Measurements from ENCODE around the gene PTGES2.

PTGES2 gene

GRCh38 chr9:128142061-128142460 lies 14.5 kb upstream of the PTGES2 start:
- H3K9ac ChIP-seq (ENCODE audit: low read length): no peak overlapping the region
- H3K36me3 ChIP-seq (replicated peaks; ENCODE audit: low read depth, low read length): no peaks in the 10 kb centered on the region
- H3K27me3 ChIP-seq (ENCODE audit: low read depth, low read length): no peaks in the 10 kb centered on the region
- H3K79me2 ChIP-seq (ENCODE audit: low read length): no peaks in the 10 kb centered on the region
- H4K20me1 ChIP-seq (ENCODE audit: insufficient read depth, low read length): no peaks in the 10 kb centered on the region
- H3K4me2 ChIP-seq (ENCODE audit: low read length): no peak overlapping the region
- H3K4me1 ChIP-seq (ENCODE audit: low read length): no peaks in the 10 kb centered on the region
- TF ChIP-seq EZH2phosphoT487 (IDR thresholded peaks at IDR 0.05; ENCODE audit: low read depth) (no peak), CTCF (IDR thresholded peaks at IDR 0.05; ENCODE audit: low read depth, low read length) (no peak)
- no peaks in the 10 kb centered on the region for H3K9me3 ChIP-seq (ENCODE audit: insufficient read depth, low read length)
- H3K27ac ChIP-seq (ENCODE audit: low read length): no peak overlapping the region
- H2AFZ ChIP-seq (ENCODE audit: low read depth, low read length): no peak overlapping the region
- no peak overlapping the region for H3K4me3 ChIP-seq (ENCODE audit: low read length)

GRCh38 chr9:128141604-128142003 lies 14.1 kb upstream of the PTGES2 start:
- H3K4me3 ChIP-seq (ENCODE audit: low read length): no peak overlapping the region
- H3K27ac ChIP-seq (ENCODE audit: low read length): no peak overlapping the region
- no peak overlapping the region for H3K9ac ChIP-seq (ENCODE audit: low read length)
- H4K20me1 ChIP-seq (ENCODE audit: insufficient read depth, low read length): no peaks in the 10 kb centered on the region
- H3K79me2 ChIP-seq (ENCODE audit: low read length): no peaks in the 10 kb centered on the region
- TF ChIP-seq CTCF (IDR thresholded peaks at IDR 0.05; ENCODE audit: low read depth, low read length) (no peak), EZH2phosphoT487 (IDR thresholded peaks at IDR 0.05; ENCODE audit: low read depth) (no peak)
- no peaks in the 10 kb centered on the region for H3K4me1 ChIP-seq (ENCODE audit: low read length)
- no peaks in the 10 kb centered on the region for H3K36me3 ChIP-seq (replicated peaks; ENCODE audit: low read depth, low read length)
- H3K4me2 ChIP-seq (ENCODE audit: low read length): no peak overlapping the region
- no peaks in the 10 kb centered on the region for H3K27me3 ChIP-seq (ENCODE audit: low read depth, low read length)
- H2AFZ ChIP-seq (ENCODE audit: low read depth, low read length): no peak overlapping the region
- no peaks in the 10 kb centered on the region for H3K9me3 ChIP-seq (ENCODE audit: insufficient read depth, low read length)

- H3K4me3 ChIP-seq (ENCODE audit: low read length): no peak overlapping the region
- no peaks in the 10 kb centered on the region for H3K9me3 ChIP-seq (ENCODE audit: insufficient read depth, low read length)
- H3K4me1 ChIP-seq (ENCODE audit: low read length): no peaks in the 10 kb centered on the region
- no peak overlapping the region for H3K27ac ChIP-seq (ENCODE audit: low read length)
- H2AFZ ChIP-seq (ENCODE audit: low read depth, low read length): no peak overlapping the region
- H3K79me2 ChIP-seq (ENCODE audit: low read length): no peaks in the 10 kb centered on the region
- H3K27me3 ChIP-seq (ENCODE audit: low read depth, low read length): no peaks in the 10 kb centered on the region
- no peaks in the 10 kb centered on the region for H3K36me3 ChIP-seq (replicated peaks; ENCODE audit: low read depth, low read length)
- no peak overlapping the region for H3K4me2 ChIP-seq (ENCODE audit: low read length)
- H4K20me1 ChIP-seq (ENCODE audit: insufficient read depth, low read length): no peaks in the 10 kb centered on the region
- no peak overlapping the region for H3K9ac ChIP-seq (ENCODE audit: low read length)
- TF ChIP-seq CTCF (IDR thresholded peaks at IDR 0.05; ENCODE audit: low read depth, low read length) (no peak), EZH2phosphoT487 (IDR thresholded peaks at IDR 0.05; ENCODE audit: low read depth) (no peak)
These were observed 12.1 kb upstream of the PTGES2 start for GRCh38 chr9:128139621-128140020.

GRCh38 chr9:128138001-128138400 lies 10.5 kb upstream of the PTGES2 start:
- Histone ChIP-seq H2AFZ (ENCODE audit: low read depth, low read length) (no peak overlapping the region), H3K9me3 (ENCODE audit: insufficient read depth, low read length) (no peaks in the 10 kb centered on the region), H3K4me1 (ENCODE audit: low read length) (no peaks in the 10 kb centered on the region), H3K36me3 (replicated peaks; ENCODE audit: low read depth, low read length) (no peaks in the 10 kb centered on the region), H3K27ac (ENCODE audit: low read length) (no peak overlapping the region), H3K4me3 (ENCODE audit: low read length) (no peak overlapping the region), H3K9ac (ENCODE audit: low read length) (no peak overlapping the region), H4K20me1 (ENCODE audit: insufficient read depth, low read length) (no peaks in the 10 kb centered on the region), H3K4me2 (ENCODE audit: low read length) (no peak overlapping the region), H3K27me3 (ENCODE audit: low read depth, low read length) (peaks cover 7% of the 10 kb centered on the region), H3K79me2 (ENCODE audit: low read length) (no peaks in the 10 kb centered on the region)
- TF ChIP-seq EZH2phosphoT487 (IDR thresholded peaks at IDR 0.05; ENCODE audit: low read depth): no peak
- TF ChIP-seq CTCF (IDR thresholded peaks at IDR 0.05; ENCODE audit: low read depth, low read length): no peak

Measured in OCI-LY3 (cell line).